SK-N-SH treated with all-trans-retinoic acid at 6 μM for 48 hours (cell line): ENCODE data around the gene PLET1.

Experiments used
- ATAC-seq: fragments of 200-7000 bp; cut with Tn5 transposase; 3 replicates; pipeline ENCODE4 v1.9.1; 2020; ENCODE audit warnings: mild to moderate bottlenecking, moderate library complexity
- ARNTL ChIP-seq: fragments of 450-650 bp; formaldehyde crosslinking; IDR thresholded peaks from 2 replicates; pipeline ENCODE4 v1.5.0; 2020; ENCODE audit warnings: low read depth, mild to moderate bottlenecking, moderate library complexity, borderline replicate concordance
- BACH2 ChIP-seq: fragments of 250-450 bp; sonication (Bioruptor Pico); IDR thresholded peaks from 2 replicates; pipeline ENCODE4 v1.9.0; 2021; ENCODE audit warnings: mild to moderate bottlenecking, borderline replicate concordance
- CREB5 ChIP-seq: fragments of 250-450 bp; sonication (Bioruptor Pico); IDR thresholded peaks from 2 replicates; pipeline ENCODE4 v1.5.1; 2020; ENCODE audit warnings: low read depth, mild to moderate bottlenecking, moderate library complexity
- CSDC2 ChIP-seq: fragments of 250-450 bp; sonication (Bioruptor Pico); IDR thresholded peaks from 2 replicates; pipeline ENCODE4 v1.5.0; 2020; ENCODE audit warnings: mild to moderate bottlenecking, moderate library complexity
- CSRNP3 ChIP-seq: fragments of 250-450 bp; sonication (Bioruptor Pico); IDR thresholded peaks from 2 replicates; pipeline ENCODE4 v1.5.1; 2021; ENCODE audit warnings: mild to moderate bottlenecking, moderate library complexity
- ESRRG ChIP-seq: fragments of 250-450 bp; sonication (Bioruptor Pico); IDR thresholded peaks from 2 replicates; pipeline ENCODE4 v1.6.1; 2021; ENCODE audit warnings: mild to moderate bottlenecking
- GLIS3 ChIP-seq: fragments of 250-450 bp; sonication (Bioruptor Pico); IDR thresholded peaks from 2 replicates; pipeline ENCODE4 v1.5.0; 2020; ENCODE audit warnings: mild to moderate bottlenecking, moderate library complexity
- ISL1 ChIP-seq: fragments of 250-450 bp; sonication (Bioruptor Pico); IDR thresholded peaks from 2 replicates; pipeline ENCODE4 v2.1.2; 2022; ENCODE audit warnings: mild to moderate bottlenecking, moderate library complexity
- OSR1 ChIP-seq: fragments of 250-450 bp; sonication (Bioruptor Pico); IDR thresholded peaks from 2 replicates; pipeline ENCODE4 v1.8.0; 2022; ENCODE audit warnings: moderate library complexity, mild to moderate bottlenecking, inconsistent platforms
- PATZ1 ChIP-seq: fragments of 250-450 bp; sonication (Bioruptor Pico); IDR thresholded peaks from 2 replicates; pipeline ENCODE4 v1.8.0; 2020; ENCODE audit warnings: mild to moderate bottlenecking, moderate library complexity, borderline replicate concordance
- POU6F1 ChIP-seq: fragments of 250-450 bp; sonication (Bioruptor Pico); IDR thresholded peaks from 2 replicates; pipeline ENCODE4 v1.8.0; 2021; ENCODE audit warnings: low read depth, mild to moderate bottlenecking, moderate library complexity, borderline replicate concordance
- PPARA ChIP-seq: fragments of 250-450 bp; sonication (Bioruptor Pico); IDR thresholded peaks from 2 replicates; pipeline ENCODE4 v1.5.0; 2020; ENCODE audit warnings: mild to moderate bottlenecking, borderline replicate concordance
- RARB ChIP-seq: fragments of 250-450 bp; sonication (Bioruptor Pico); IDR thresholded peaks from 2 replicates; pipeline ENCODE4 v1.8.0; 2021; ENCODE audit warnings: mild to moderate bottlenecking, moderate library complexity
- SNAI2 ChIP-seq: fragments of 250-450 bp; sonication (Bioruptor Pico); IDR thresholded peaks from 2 replicates; pipeline ENCODE4 v1.5.0; 2020; ENCODE audit warnings: mild to moderate bottlenecking, moderate library complexity
- TCF4 ChIP-seq: fragments of 250-450 bp; sonication (Bioruptor Pico); IDR thresholded peaks from 2 replicates; pipeline ENCODE4 v1.8.0; 2021; ENCODE audit warnings: mild to moderate bottlenecking, moderate library complexity, borderline replicate concordance
- TOX ChIP-seq: fragments of 250-450 bp; sonication (Bioruptor Pico); IDR thresholded peaks from 2 replicates; pipeline ENCODE4 v1.8.0; 2021; ENCODE audit warnings: mild to moderate bottlenecking, moderate library complexity, borderline replicate concordance
- TSHZ2 ChIP-seq: fragments of 250-450 bp; sonication (Bioruptor Pico); IDR thresholded peaks from 2 replicates; pipeline ENCODE4 v1.5.0; 2020; ENCODE audit warnings: mild to moderate bottlenecking, moderate library complexity
- ZC3H10 ChIP-seq: fragments of 250-450 bp; sonication (Bioruptor Pico); IDR thresholded peaks from 2 replicates; pipeline ENCODE4 v1.5.1; 2021; ENCODE audit warnings: mild to moderate bottlenecking, moderate library complexity
- ZFP3 ChIP-seq: fragments of 250-450 bp; sonication (Bioruptor Pico); IDR thresholded peaks from 2 replicates; pipeline ENCODE4 v1.5.0; 2020; ENCODE audit warnings: mild to moderate bottlenecking, moderate library complexity
- ZFP30 ChIP-seq: fragments of 450-650 bp; formaldehyde crosslinking; IDR thresholded peaks from 2 replicates; pipeline ENCODE4 v1.5.0; 2022; ENCODE audit warnings: mild to moderate bottlenecking, moderate library complexity
- ZNF565 ChIP-seq: fragments of 450-650 bp; formaldehyde crosslinking; conservative IDR thresholded peaks from 2 replicates; pipeline ENCODE4 v1.5.0; 2020; ENCODE audit warnings: low read depth, mild to moderate bottlenecking, moderate library complexity
- ZNF70 ChIP-seq: fragments of 450-650 bp; formaldehyde crosslinking; IDR thresholded peaks from 2 replicates; pipeline ENCODE4 v1.5.0; 2020; ENCODE audit warnings: mild to moderate bottlenecking, moderate library complexity
- ZNF8 ChIP-seq: fragments of 450-650 bp; formaldehyde crosslinking; IDR thresholded peaks from 2 replicates; pipeline ENCODE4 v1.5.0; 2020; ENCODE audit warnings: mild to moderate bottlenecking, moderate library complexity

The PLET1 gene

GRCh38 chr11:112238041-112238440 is 22.6 kb downstream of the PLET1 start (continued):
- no peak for TF ChIP-seq ISL1 (CRISPR knock-in tag)
- TF ChIP-seq SNAI2 = no peak
- no peak for TF ChIP-seq TOX

GRCh38 chr11:112237451-112237850 is 23.2 kb downstream of the PLET1 start:
- ATAC-seq = no peak
- TF ChIP-seq CREB5 (no peak), GLIS3 (CRISPR knock-in tag) (no peak), BACH2 (CRISPR knock-in tag) (no peak), POU6F1 (no peak), ZC3H10 (CRISPR knock-in tag) (no peak), TCF4 (no peak), ARNTL (no peak), TSHZ2 (no peak), RARB (CRISPR knock-in tag) (no peak), CSRNP3 (no peak), ZNF565 (no peak), OSR1 (no peak), CSDC2 (CRISPR knock-in tag) (no peak), PATZ1 (no peak), ZNF8 (CRISPR knock-in tag) (no peak), ZFP3 (no peak), ZFP30 (CRISPR knock-in tag) (no peak), ESRRG (CRISPR knock-in tag) (no peak), ISL1 (CRISPR knock-in tag) (no peak), ZNF70 (CRISPR knock-in tag) (no peak)

GRCh38 chr11:112235750-112236390 is 24.8 kb downstream of the PLET1 start:
- ATAC-seq = no peak

GRCh38 chr11:112231952-112232351 is 28.7 kb downstream of the PLET1 start:
- ATAC-seq = no peak
- TF ChIP-seq CSDC2 (CRISPR knock-in tag) (no peak), PPARA (no peak), POU6F1 (no peak), RARB (CRISPR knock-in tag) (no peak), ESRRG (CRISPR knock-in tag) (no peak), BACH2 (CRISPR knock-in tag) (no peak), TSHZ2 (no peak), TCF4 (no peak), TOX (no peak), ZNF565 (no peak)

More at GRCh38 chr11:112235750-112236390, 24.8 kb downstream of the PLET1 start:
- TF ChIP-seq PPARA = no peak
- no peak for TF ChIP-seq SNAI2
